Mononuclear cell (primary cell): ENCODE measurements around the gene DNASE2. TPM values are rescaled to one million over a fixed set of nuclear protein-coding genes. Genes with fewer than 3 reads are reported as not detected.
"Not testable (repeated sequence)": the region's sequence is repeated elsewhere in the genome, so short reads cannot be mapped to it uniquely, and the experiment has no call there.

Source experiments
- H3K27me3 ChIP-seq: 2 replicates; pipeline ENCODE4 v1.6.0; 2011; ENCODE audit warnings: low read length, control low read depth; ENCODE audit not compliant: insufficient read depth
- H3K4me1 ChIP-seq: 2 replicates; pipeline ENCODE4 v1.5.1; 2011; ENCODE audit warnings: mild to moderate bottlenecking, low read length, control low read depth; ENCODE audit not compliant: insufficient read depth
- H3K4me3 ChIP-seq: 2 replicates; pipeline ENCODE4 v1.5.1; 2011; ENCODE audit warnings: mild to moderate bottlenecking, low read length, moderate library complexity
- H3K9me3 ChIP-seq: 2 replicates; pipeline ENCODE4 v1.5.1; 2011; ENCODE audit warnings: low read depth, mild to moderate bottlenecking, control low read depth, low read length
- total RNA-seq: library from RNA; depleted of rRNA; stranded (reverse); fragments of >200 nt; gene quantifications from one replicate; pipeline ENCODE4 v1.2.3, GENCODE V29; 2012

The DNASE2 gene
- total RNA-seq, 1 donor = 17.2 TPM

DNA sequence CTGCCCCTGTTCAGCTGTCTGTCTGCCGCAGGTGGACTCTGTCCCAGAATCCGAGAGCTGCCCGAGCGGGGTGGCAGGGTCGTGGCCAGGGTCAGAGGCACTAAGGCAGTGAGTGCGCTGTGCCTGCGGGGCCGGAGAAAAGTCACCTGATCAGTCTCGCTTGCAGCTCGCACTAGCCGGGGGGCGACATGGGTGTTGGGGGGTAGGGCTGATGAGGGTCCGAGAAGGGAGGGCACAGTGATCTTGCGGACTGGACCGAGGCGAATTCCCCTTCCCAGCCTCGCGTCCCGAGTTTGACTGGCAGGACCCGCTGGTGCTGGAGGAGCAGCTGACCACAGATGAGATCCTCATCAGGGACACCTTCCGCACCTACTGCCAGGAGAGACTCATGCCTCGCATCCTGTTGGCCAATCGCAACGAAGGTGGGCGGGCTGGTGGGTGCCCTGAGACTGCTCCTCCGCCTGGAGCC lies 10.3 kb upstream of the DNASE2 start:
- Histone ChIP-seq H3K9me3 (no peaks in the 10 kb centered on the region), H3K4me1 (peaks cover 18% of the 10 kb centered on the region), H3K27me3 (no peaks in the 10 kb centered on the region), H3K4me3 (peak overlapping the region; percentile 64)

DNA sequence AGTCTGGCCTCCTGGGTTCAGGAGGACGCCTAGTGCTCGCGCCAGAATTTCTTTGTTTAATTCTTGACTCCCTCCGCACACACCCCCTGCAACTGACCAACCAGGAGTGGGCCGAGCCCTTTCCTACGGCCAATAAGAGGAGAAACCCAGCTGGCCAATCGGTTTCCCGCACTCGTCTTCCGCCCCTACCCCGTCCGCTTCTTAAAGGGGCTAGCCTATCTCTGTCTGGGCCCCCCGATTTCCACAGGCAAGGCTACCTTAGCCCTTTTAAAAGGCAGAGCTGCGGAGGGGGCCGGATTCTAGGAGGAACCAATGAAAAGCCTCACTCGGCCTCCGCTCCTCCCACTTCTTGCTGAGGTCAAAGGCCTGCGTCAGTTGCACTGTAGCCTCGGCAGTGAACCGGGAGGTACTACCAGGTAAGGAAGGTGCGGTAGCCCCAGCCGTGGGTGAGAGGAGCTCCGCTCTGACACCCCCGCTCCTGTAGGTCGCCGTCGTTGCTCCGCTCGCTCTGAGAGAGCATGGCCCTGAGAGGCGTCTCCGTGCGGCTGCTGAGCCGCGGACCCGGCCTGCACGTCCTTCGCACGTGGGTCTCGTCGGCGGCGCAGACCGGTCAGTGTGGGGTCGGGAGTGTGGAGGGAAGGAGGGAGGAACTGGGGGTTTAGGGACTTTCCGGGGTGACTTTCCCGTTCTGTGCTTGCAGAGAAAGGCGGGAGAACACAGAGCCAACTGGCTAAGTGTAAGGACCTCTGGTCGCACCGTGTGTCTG lies 9.7 kb upstream of the DNASE2 start, which contains the start of gene GCDH:
TSS of gene GCDH (plus strand) at position 374 of the 766 bp plus-strand sequence. CDS start at position 519, 145 bp downstream.
- Histone ChIP-seq H3K27me3 (no peaks in the 10 kb centered on the region), H3K9me3 (no peaks in the 10 kb centered on the region), H3K4me3 (peak within 1 kb of the TSS; percentile 64), H3K4me1 (peaks cover 20% of the 10 kb centered on the region)

DNA sequence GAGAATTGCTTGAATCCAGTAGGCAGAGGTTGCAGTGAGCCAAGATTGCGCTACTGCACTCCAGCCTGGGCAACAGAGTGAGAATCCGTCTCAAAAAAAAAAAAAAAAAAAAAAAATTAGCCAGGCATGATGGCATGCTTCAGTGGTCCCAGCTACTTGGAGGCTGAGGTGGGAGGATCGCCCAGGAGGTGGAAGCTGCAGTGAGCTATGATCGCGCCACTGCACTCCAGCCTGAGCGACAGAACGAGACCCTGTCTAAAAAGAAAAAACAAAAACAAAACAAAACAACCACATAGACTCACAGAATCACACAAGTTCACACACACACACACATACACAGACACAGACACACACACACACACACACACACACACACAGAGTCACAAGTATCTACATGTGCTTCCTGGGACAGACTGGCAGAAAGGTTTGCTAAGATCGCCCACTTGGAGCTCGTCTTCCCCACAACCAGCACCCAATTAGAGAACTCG lies 9.1 kb upstream of the DNASE2 start:
- H3K9me3 ChIP-seq, H3K27me3 ChIP-seq: not testable (repeated sequence)
- peak overlapping the region; percentile 64 for H3K4me3 ChIP-seq
- peaks cover 26% of the 10 kb centered on the region for H3K4me1 ChIP-seq

GRCh38 chr19:12888006-12888603 lies 6.9 kb upstream of the DNASE2 start:
- no peaks in the 10 kb centered on the region for H3K9me3 ChIP-seq
- H3K27me3 ChIP-seq = no peaks in the 10 kb centered on the region
- no peak overlapping the region for H3K4me3 ChIP-seq
- H3K4me1 ChIP-seq = peaks cover 48% of the 10 kb centered on the region

DNA sequence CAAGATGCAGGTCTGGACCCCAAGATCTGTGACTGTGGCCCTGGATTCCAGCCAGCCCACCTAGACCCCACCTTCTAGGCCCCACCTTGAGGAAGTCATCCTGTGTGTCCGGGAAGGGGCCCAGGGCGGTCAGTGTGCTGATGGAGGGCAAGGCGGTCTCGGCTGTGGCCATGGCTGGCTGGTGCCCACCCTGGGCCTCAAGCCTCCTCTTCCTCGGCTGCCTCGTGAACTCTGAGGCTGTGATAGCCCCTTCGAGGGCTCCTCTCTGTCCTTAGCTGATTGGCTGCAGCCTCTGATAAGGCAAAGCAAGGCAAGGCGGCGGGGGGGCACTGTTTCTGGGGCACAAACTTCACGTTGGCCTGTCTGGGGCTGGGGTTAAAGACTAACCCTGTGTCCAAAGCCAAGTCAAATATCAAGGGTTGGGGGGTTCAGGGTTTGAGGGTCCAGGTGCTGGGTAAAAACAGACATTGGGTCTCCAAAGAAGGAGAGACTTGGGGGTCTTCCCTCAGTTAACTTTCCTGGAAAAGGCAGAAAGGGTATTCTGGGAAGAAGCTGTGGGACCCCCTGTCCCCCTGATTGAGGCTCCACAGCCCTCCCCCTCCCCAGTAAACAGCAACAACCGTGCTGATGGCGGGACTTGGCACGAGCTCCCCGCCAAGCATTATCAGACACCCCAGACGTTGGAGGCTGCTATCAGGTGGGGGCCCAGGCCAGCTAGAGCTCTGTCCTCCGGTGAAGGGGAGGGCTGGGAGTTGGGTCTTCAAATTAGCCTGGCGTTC lies 5.9 kb upstream of the DNASE2 start, which contains the start of gene KLF1:
TSS of gene KLF1 (minus strand) at position 233 of the 779 bp plus-strand sequence. CDS start at position 172, 61 bp downstream.
- no peak within 1 kb of the TSS for H3K4me3 ChIP-seq
- no peaks in the 10 kb centered on the region for H3K9me3 ChIP-seq
- H3K27me3 ChIP-seq = no peaks in the 10 kb centered on the region
- peaks cover 57% of the 10 kb centered on the region for H3K4me1 ChIP-seq

- H3K4me3 ChIP-seq = no peak overlapping the region
- no peaks in the 10 kb centered on the region for H3K9me3 ChIP-seq
- H3K4me1 ChIP-seq = peaks cover 57% of the 10 kb centered on the region
- no peaks in the 10 kb centered on the region for H3K27me3 ChIP-seq
Measured at GRCh38 chr19:12886651-12886968, 5.4 kb upstream of the DNASE2 start.

GRCh38 chr19:12885749-12886650 lies 4.8 kb upstream of the DNASE2 start:
- Histone ChIP-seq H3K4me1 (peaks cover 57% of the 10 kb centered on the region), H3K9me3 (no peaks in the 10 kb centered on the region), H3K4me3 (peak overlapping the region; percentile 32), H3K27me3 (no peaks in the 10 kb centered on the region)

DNA sequence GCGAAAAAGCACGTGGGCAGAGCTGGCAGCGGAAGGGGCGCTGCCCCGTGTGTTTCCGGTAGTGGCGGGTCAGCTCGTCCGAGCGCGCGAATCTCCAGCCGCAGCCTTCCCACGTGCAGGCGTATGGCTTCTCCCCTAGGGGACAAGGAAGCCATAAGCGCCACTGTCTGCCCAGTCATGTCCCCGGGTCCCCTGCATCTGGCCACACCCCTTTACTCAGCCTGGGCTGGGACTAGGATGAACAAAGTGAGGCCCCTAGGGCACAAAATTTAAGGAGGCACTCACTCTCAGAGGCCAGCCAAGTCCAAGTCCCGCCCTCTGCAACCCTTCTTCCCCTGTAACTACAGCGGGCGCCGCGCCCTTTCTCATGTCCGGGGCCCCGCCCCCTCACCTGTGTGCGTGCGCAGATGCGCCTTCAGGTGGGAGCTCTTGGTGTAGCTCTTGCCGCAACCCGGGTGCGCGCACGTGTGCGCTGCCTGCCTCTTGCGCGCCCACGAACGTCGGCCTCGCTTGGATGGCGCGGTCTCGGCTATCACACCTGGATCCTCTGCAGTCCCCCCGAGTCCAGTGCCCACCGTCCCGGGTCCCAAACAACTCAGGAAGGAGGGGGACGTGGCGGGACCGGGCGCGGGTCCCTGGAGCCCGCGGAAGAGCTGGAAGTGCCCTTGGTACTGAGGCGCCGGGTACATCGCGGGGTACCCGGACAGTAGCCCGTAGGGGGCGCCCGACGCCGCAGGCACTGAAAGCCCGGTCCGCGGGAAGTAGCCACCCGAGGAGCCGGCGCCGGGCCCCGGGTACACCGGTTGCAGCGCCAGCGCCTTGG lies 3.9 kb upstream of the DNASE2 start:
- H3K4me3 ChIP-seq = peak overlapping the region; percentile 32
- H3K9me3 ChIP-seq = no peaks in the 10 kb centered on the region
- no peaks in the 10 kb centered on the region for H3K27me3 ChIP-seq
- peaks cover 60% of the 10 kb centered on the region for H3K4me1 ChIP-seq

GRCh38 chr19:12884627-12884925 lies 3.3 kb upstream of the DNASE2 start:
- H3K9me3 ChIP-seq = no peaks in the 10 kb centered on the region
- H3K27me3 ChIP-seq = no peaks in the 10 kb centered on the region
- H3K4me1 ChIP-seq = peaks cover 62% of the 10 kb centered on the region
- H3K4me3 ChIP-seq = no peak overlapping the region

- Histone ChIP-seq H3K4me1 (peaks cover 62% of the 10 kb centered on the region), H3K4me3 (no peak overlapping the region)
Measured at GRCh38 chr19:12884202-12884601, 3.0 kb upstream of the DNASE2 start.

DNA sequence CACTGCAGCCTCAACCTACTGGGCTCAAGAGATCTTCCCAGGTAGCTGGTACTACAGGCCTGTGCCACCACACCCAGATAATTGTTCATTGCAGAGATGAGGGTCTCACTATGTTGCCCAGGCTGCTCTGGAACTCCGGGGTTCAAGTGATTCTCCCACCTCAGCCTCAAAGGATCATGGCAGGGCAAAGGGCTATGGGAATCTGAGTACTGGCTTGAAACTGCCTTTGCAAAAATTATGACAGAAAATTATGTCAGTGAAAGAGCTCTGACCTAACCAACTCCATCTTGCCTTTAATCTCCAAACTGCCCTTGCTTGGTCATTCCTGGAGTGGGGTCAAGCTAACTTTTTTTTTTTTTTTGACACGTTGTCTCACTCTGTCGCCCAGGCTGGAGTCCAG lies 1.3 kb upstream of the DNASE2 start:
- Histone ChIP-seq H3K9me3 (no peaks in the 10 kb centered on the region), H3K4me3 (no peak overlapping the region), H3K27me3 (no peaks in the 10 kb centered on the region), H3K4me1 (peaks cover 62% of the 10 kb centered on the region)

More at GRCh38 chr19:12884202-12884601, 3.0 kb upstream of the DNASE2 start:
- Histone ChIP-seq H3K27me3 (no peaks in the 10 kb centered on the region), H3K9me3 (no peaks in the 10 kb centered on the region)

GRCh38 chr19:12880551-12881171 lies 588 bp downstream of the DNASE2 start:
- H3K27me3 ChIP-seq = no peaks in the 10 kb centered on the region
- no peaks in the 10 kb centered on the region for H3K9me3 ChIP-seq
- peaks cover 58% of the 10 kb centered on the region for H3K4me1 ChIP-seq
- H3K4me3 ChIP-seq = peak overlapping the region; percentile 64

DNA sequence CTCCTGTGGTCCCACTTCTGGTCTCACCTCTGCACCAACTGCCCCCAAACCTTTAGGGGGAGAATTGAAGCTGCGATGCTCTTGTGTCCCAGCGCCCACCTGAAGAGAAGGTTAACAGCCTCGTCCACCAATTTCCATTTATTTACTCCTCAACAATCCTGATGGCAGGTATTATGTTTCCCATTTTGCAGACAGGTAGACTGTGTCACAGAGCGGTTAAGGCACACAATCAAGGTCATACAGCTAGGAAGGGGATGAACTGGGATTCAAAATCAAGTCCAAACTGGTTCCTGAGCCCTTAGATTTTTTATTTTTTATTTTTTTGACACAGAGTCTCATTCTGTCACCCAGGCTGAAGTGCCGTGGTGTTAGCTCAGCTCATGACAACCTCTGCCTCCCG lies 6.2 kb downstream of the DNASE2 start:
- peaks cover 3% of the 10 kb centered on the region for H3K4me1 ChIP-seq
- H3K27me3 ChIP-seq = no peaks in the 10 kb centered on the region
- H3K4me3 ChIP-seq = no peak overlapping the region
- H3K9me3 ChIP-seq = no peaks in the 10 kb centered on the region
